ENCODE results near the gene KIF3C. TPM values are rescaled to one million over a fixed set of nuclear protein-coding genes. Genes with fewer than 3 reads are reported as not detected.

KIF3C gene
- total and polyA plus RNA-seq, 2 donors from 2014 or later: 1.9 to 4.8 TPM

DNA sequence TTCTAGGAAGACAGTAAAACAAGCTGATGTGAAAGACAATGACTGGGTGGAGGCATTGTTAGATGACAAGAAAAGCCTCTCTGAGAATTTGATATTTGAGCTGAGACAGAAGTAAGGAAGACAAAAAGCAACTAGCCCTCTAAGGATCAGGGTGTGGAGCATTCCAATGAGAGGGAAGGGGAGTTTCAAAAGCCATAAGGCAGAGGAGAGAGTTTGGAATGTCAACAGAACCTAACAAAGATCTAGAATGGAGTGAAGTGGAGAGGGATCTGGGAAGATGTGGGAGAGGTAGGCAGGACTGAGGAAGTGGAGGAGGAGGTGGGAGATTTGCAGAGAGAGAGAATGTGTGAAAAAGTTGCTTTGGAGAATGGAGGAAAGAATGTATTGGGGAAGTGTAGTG lies 86.7 kb downstream of the KIF3C start:
- H3K9me3 ChIP-seq (ENCODE audit: control insufficient read depth in 2 of 3, insufficient read depth in 1 of 3, low read length in 3 of 3): no peaks in the 10 kb centered on the region
- no peaks in the 10 kb centered on the region for H3K27me3 ChIP-seq (ENCODE audit: control insufficient read depth, insufficient read depth, low read length)
- no peak for TF ChIP-seq CTCF (IDR thresholded peaks at IDR 0.05; ENCODE audit: borderline replicate concordance, extremely low read depth, insufficient read depth)
- no peak for DNase-seq
- intact Hi-C loops (cut with DNase I): no loop called here
- no peaks in the 10 kb centered on the region for H3K36me3 ChIP-seq (ENCODE audit: control insufficient read depth in 2 of 3, insufficient read depth in 3 of 3, low read length in 3 of 3)
- no peak for FAIRE-seq
- no peak overlapping the region for H3K27ac ChIP-seq (ENCODE audit: low read depth in 2 of 2, low read length in 2 of 2)
- no peak overlapping the region for H3K9ac ChIP-seq (ENCODE audit: low read length in 3 of 3)
- no peaks in the 10 kb centered on the region for H3K4me1 ChIP-seq (ENCODE audit: control insufficient read depth in 2 of 3, insufficient read depth in 2 of 3, low read depth in 1 of 3, low read length in 3 of 3)
- no peak overlapping the region for H3K4me3 ChIP-seq (ENCODE audit: low read length in 3 of 3)

GRCh38 chr2:25895018-25895417 lies 87.3 kb downstream of the KIF3C start:
- intact Hi-C loops (cut with DNase I): no loop called here
- peak in 2 of 5 donors; percentile 6 to 19 for DNase-seq
- Histone ChIP-seq H3K9me3 (ENCODE audit: control insufficient read depth in 2 of 3, insufficient read depth in 1 of 3, low read length in 3 of 3) (no peaks in the 10 kb centered on the region), H3K4me3 (ENCODE audit: low read length in 3 of 3) (no peak overlapping the region), H3K27me3 (ENCODE audit: control insufficient read depth, insufficient read depth, low read length) (no peaks in the 10 kb centered on the region), H3K9ac (ENCODE audit: low read length in 3 of 3) (no peak overlapping the region), H3K36me3 (ENCODE audit: control insufficient read depth in 2 of 3, insufficient read depth in 3 of 3, low read length in 3 of 3) (no peaks in the 10 kb centered on the region), H3K4me1 (ENCODE audit: control insufficient read depth in 2 of 3, insufficient read depth in 2 of 3, low read depth in 1 of 3, low read length in 3 of 3) (no peaks in the 10 kb centered on the region), H3K27ac (ENCODE audit: low read depth in 2 of 2, low read length in 2 of 2) (no peak overlapping the region)
- FAIRE-seq: no peak
- TF ChIP-seq CTCF (IDR thresholded peaks at IDR 0.05; ENCODE audit: borderline replicate concordance, extremely low read depth, insufficient read depth): no peak

DNA sequence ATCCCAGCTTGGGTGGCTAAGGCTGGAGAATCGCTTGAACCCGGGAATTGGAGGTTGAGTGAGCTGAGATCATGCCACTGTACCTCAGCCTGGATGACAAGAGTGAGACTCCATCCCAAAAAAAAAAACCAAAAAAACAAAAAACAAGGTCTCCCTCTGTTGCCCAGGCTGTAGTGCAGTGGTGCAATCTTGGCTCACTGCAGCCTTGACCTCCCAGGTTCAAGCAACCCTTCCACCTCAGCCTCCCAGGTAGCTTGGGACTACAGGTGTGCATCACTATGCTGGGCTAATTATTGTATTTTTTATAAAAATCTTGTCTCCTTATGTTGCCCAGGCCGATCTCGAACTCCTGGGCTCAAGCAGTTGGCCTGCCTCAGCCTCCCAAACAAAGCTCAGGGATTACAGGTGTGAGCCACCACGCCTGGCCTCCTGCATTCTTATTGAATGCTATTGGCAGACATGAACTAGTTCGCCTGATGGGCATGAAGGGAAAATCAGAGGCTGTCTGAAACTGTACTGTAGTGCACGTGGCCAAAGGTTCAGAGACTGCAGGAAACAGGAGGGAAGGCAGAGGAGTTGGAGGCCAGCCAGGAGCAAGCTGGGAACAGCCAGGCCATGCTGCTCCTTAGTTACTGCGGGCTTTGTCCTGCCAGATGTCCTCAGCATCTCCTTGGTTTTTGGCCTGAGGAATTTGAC lies 88.0 kb downstream of the KIF3C start:
- intact Hi-C loops (cut with DNase I): no loop called here
- H3K27ac ChIP-seq (ENCODE audit: low read depth in 2 of 2, low read length in 2 of 2): no peak overlapping the region
- no peak overlapping the region for H3K9ac ChIP-seq (ENCODE audit: low read length in 3 of 3)
- no peaks in the 10 kb centered on the region for H3K36me3 ChIP-seq (ENCODE audit: control insufficient read depth in 2 of 3, insufficient read depth in 3 of 3, low read length in 3 of 3)
- no peaks in the 10 kb centered on the region for H3K4me1 ChIP-seq (ENCODE audit: control insufficient read depth in 2 of 3, insufficient read depth in 2 of 3, low read depth in 1 of 3, low read length in 3 of 3)
- DNase-seq: peak in 3 of 5 donors; percentile 8 to 56 (median 19)
- no peak overlapping the region for H3K4me3 ChIP-seq (ENCODE audit: low read length in 3 of 3)
- no peaks in the 10 kb centered on the region for H3K27me3 ChIP-seq (ENCODE audit: control insufficient read depth, insufficient read depth, low read length)
- no peak for TF ChIP-seq CTCF (IDR thresholded peaks at IDR 0.05; ENCODE audit: borderline replicate concordance, extremely low read depth, insufficient read depth)
- no peaks in the 10 kb centered on the region for H3K9me3 ChIP-seq (ENCODE audit: control insufficient read depth in 2 of 3, insufficient read depth in 1 of 3, low read length in 3 of 3)
- no peak for FAIRE-seq

DNA sequence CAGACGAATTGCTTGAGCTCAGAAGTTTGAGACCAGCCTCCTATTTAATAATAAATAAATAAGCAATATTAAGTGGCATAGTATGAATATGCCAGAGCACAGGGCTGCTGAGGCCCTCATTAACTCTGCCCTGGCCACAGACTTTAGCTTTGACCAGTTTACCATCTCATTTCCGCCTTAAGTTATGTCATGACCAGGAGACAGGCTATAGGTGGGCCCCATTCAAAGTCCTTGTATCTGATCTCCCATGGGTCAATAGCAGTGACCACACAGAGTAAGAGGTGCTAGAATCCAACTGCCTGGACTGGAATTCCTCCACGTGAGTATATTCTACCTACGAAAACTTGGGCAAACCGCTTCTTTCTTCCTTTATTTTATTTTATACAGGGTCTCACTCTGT lies 90.6 kb downstream of the KIF3C start:
- no peak for FAIRE-seq
- intact Hi-C loops (cut with DNase I): no loop called here
- Histone ChIP-seq H3K36me3 (ENCODE audit: control insufficient read depth in 2 of 3, insufficient read depth in 3 of 3, low read length in 3 of 3) (no peaks in the 10 kb centered on the region), H3K27ac (ENCODE audit: low read depth in 2 of 2, low read length in 2 of 2) (no peak overlapping the region), H3K9ac (ENCODE audit: low read length in 3 of 3) (no peak overlapping the region), H3K4me1 (ENCODE audit: control insufficient read depth in 2 of 3, insufficient read depth in 2 of 3, low read depth in 1 of 3, low read length in 3 of 3) (no peaks in the 10 kb centered on the region), H3K27me3 (ENCODE audit: control insufficient read depth, insufficient read depth, low read length) (no peaks in the 10 kb centered on the region), H3K9me3 (ENCODE audit: control insufficient read depth in 2 of 3, insufficient read depth in 1 of 3, low read length in 3 of 3) (no peaks in the 10 kb centered on the region), H3K4me3 (ENCODE audit: low read length in 3 of 3) (no peak overlapping the region)
- TF ChIP-seq CTCF (IDR thresholded peaks at IDR 0.05; ENCODE audit: borderline replicate concordance, extremely low read depth, insufficient read depth): no peak
- DNase-seq: no peak

All from kidney (tissue), 14 donors.